GM12892 (cell line): ENCODE data around the gene FH.

Experiments used
- POLR2A ChIP-seq: IDR thresholded peaks from 2 replicates; pipeline ENCODE4 v1.6.1; 2011; ENCODE audit warnings: low read depth, low read length, control low read depth
- POLR2AphosphoS5 ChIP-seq: IDR thresholded peaks from 2 replicates; pipeline ENCODE4 v1.6.1; 2011; ENCODE audit warnings: low read depth, low read length, control low read depth
- TAF1 ChIP-seq: IDR thresholded peaks from 2 replicates; pipeline ENCODE4 v1.6.1; 2011; ENCODE audit warnings: low read depth, mild to moderate bottlenecking, control low read depth, low read length, borderline replicate concordance

DNA sequence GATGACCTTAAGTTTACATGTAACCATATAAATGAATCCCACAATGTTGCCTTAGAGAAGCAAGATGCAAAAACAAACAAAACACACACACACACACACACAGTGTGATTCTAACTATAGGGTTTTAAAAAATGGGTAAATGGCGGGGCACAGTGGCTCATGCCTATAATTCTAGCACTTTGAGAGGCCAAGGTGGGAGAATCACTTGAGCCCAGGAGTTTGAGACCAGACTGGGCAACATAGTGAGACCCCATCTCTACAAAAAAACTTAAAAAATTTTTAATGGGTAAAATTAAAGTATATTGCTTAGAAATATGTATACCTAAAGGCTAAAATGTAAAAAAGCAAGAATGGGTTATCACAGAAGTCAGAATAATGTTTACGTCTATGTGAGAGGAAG, 28.5 kb upstream of the FH start:
- TF ChIP-seq TAF1 (no peak), POLR2A (no peak), POLR2AphosphoS5 (no peak)
